ENCODE measurements around the gene GPER1.

The GPER1 gene

DNA sequence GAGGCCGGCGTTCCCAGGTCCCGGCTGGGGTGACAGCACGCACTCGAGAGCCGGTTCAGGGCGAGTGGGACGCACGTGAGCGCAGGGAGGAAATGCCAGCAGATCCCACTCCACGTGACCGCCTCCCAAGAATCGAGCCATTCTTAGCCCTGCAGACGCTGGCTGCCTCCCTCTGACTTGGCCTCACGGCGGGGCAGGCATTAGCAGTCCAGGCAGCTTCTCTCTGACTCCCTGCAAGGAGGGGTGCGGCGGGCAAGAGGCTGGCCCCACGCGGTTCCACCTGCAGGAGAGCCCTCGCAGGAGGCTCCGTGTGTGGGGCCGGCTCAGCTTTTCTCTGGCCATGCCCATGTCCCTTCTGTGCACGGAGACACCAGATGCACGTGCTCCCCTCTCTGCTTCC lies 33.5 kb upstream of the GPER1 start:
- DNase-seq, result no peak

DNA sequence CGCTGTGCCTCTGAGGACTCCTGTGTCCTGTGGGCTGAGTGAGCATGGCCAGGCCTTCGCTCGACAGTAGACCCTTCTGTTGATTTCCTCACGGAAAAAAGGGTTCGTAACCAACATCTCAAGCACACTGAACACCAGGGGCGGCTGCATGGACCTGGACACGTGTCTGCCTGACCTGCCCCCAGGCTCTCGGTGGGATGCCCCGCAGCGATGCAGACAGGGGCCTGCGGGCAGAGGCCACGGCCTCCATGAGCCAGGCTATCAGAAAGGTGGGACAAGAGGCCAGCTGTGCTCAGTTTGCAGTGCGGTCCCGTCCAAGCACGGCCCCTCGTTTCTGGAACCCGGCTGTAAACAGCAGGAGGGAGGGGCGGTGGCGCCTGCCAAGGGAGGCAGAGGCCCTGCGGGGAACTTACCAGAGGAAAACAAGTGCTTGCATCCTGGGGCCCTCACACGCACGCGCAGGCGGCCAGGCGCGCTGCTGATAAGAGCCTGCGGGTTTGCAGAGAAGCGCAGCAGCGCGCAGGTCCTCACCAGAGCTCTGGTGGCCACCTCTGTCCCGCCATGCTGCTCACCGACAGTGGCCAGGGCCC lies 33.0 kb upstream of the GPER1 start:
- DNase-seq, result peak in 3 of 5 donors; percentile 30 to 56 (median 37)

DNA sequence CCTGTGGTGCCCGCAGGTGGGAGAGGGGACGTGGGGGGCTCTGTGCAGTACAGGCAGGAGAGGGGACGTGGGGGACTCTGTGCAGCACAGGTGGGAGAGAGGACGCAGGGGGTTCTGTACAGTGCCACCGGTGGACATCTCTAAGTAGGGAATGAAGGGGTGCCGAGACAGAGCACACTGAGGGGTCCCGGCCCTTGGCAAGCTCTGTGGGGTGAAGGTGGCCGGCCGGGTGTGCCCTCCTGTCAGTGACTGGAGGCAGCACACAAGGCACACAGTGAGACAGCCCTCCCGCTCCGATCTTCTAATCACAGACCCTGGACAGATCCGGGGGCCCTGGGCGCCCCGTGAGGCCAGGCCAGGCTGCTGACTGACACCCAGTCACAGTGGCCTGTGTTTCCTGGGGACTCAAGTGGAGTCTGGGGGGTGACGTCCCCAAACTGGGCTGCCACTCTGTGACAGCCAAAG lies 32.4 kb upstream of the GPER1 start:
- no peak for DNase-seq

DNA sequence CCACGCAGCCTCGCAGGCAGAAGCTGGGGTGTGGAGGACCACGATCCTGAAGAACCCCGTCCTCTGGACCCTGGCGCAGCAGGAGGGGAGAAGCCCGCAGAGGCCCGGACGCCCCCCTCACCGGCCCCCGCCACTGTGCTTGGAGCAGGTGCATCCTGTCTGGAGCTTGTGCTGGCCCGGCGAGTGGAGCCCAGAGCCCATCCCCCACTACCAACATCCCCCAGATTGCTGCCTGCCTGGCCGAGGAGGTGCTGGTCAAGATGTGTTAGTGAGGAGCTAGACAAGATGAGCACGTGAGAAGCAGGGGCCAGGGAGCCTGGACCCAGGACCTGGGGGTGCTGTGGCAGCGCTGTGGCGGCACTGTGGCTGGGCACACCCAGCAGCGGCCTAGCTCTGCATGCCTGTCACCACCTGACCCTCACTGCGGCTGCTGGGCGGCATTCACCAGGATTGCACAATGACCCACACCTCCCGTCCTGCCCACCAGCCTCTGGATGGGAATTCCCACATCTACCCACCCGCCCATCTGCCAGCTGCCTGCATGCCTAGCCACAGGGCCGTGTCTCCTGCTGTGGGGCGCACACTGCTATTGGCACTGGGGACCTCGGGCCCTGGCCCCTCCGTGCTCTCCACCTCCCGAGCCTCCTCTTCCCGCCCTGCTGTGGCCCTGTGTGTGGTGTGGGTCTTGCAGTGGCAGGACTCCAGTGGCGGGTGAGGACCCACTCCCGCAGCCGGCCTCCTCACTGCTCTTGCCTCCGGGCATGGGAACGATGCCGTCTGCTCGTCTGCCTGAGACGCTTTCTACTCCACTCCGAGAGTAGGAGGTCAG lies 31.7 kb upstream of the GPER1 start:
- DNase-seq, result no peak

DNA sequence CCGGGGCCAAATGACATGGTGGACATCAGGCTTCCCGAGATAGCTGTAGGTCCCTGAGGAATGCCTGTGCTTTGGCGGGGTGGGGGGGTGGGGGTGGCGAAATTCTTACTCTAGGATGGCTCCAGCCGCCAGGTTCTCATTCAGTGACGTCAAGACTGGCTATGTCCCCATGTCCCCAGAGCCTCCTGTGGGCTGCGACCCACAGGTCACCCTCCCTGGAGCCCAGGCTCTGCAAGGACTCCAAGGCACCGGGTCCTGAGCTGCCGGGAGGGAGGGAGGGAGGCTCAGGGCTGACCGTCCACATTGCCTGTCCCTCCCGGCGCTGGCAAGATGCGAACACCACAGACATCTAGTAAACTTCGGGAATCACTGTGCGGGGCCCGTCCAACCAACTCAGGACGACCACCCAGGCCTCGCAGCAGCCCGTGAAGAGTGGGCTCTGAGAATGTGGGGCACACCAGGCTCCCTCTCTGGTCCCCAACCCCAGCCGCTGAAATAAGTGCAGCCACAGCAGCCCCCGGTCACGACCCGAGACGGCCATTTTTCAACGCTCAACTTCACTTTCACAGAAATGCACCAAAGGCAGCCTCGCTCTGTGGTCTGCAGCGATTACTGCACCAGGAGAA lies 31.0 kb upstream of the GPER1 start:
- DNase-seq, result no peak

DNA sequence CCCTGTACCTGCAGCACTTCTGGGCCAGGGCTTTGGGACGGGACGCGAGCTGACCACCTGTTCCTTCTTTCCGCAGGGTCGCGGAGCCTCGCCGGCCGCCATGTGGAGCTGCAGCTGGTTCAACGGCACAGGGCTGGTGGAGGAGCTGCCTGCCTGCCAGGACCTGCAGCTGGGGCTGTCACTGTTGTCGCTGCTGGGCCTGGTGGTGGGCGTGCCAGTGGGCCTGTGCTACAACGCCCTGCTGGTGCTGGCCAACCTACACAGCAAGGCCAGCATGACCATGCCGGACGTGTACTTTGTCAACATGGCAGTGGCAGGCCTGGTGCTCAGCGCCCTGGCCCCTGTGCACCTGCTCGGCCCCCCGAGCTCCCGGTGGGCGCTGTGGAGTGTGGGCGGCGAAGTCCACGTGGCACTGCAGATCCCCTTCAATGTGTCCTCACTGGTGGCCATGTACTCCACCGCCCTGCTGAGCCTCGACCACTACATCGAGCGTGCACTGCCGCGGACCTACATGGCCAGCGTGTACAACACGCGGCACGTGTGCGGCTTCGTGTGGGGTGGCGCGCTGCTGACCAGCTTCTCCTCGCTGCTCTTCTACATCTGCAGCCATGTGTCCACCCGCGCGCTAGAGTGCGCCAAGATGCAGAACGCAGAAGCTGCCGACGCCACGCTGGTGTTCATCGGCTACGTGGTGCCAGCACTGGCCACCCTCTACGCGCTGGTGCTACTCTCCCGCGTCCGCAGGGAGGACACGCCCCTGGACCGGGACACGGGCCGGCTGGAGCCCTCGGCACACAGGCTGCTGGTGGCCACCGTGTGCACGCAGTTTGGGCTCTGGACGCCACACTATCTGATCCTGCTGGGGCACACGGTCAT lies 30.3 kb upstream of the GPER1 start:
- DNase-seq, result no peak

DNA sequence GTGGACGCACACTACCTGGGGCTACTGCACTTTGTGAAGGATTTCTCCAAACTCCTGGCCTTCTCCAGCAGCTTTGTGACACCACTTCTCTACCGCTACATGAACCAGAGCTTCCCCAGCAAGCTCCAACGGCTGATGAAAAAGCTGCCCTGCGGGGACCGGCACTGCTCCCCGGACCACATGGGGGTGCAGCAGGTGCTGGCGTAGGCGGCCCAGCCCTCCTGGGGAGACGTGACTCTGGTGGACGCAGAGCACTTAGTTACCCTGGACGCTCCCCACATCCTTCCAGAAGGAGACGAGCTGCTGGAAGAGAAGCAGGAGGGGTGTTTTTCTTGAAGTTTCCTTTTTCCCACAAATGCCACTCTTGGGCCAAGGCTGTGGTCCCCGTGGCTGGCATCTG lies 29.6 kb upstream of the GPER1 start:
- no peak for DNase-seq

DNA sequence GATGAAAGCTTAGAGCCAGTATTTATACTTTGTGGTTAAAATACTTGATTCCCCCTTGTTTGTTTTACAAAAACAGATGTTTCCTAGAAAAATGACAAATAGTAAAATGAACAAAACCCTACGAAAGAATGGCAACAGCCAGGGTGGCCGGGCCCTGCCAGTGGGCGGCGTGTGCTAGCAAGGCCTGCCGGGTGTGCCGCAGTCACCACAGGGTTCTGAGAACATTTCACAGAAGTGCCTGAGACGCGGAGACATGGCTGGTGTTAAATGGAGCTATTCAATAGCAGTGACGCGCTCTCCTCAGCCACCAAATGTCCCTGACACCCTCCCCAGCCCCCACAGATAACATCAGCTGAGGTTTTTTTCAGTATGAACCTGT lies 29.1 kb upstream of the GPER1 start:
- peak in 1 of 5 donors; percentile 14 for DNase-seq

DNA sequence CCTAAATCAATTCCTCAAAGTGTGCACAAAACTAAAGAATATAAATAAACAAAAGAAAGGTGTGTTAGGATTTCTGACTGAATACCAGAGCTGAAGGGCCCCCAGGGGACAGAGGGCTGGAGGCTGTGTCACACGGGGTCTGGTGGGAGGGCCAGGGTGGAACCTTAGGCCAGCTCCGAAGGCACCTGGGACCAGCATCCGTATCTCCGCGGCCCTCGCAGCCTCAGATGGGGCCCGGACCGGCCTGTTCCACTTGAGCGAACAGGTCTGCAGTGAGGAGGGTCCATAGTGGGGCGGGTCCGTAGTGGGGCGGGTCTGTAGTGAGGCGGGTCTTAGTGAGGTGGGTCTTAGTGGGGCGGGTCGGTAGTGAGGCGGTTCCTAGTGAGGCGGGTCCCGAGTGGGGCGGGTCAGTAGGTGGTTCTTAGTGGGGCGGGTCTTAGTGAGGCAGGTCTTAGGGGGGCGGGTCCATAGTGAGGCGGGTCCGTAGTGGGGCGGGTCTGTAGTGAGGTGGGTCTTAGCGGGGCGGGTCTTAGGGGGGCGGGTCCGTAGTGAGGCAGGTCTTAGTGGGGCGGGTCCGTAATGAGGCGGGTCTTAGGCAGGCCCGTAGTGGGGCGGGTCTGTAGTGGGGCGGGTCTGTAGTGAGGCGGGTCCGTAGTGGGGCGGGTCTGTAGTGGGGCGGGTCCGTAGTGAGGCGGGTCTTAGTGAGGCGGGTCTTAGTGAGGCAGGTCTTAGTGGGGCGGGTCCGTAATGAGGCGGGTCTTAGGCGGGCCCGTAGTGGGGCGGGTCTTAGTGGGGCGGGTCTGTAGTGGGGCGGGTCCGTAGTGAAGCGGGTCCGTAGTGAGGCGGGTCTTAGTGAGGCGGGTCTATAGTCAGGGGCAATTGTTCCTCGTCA lies 28.5 kb upstream of the GPER1 start:
- no peak for DNase-seq

DNA sequence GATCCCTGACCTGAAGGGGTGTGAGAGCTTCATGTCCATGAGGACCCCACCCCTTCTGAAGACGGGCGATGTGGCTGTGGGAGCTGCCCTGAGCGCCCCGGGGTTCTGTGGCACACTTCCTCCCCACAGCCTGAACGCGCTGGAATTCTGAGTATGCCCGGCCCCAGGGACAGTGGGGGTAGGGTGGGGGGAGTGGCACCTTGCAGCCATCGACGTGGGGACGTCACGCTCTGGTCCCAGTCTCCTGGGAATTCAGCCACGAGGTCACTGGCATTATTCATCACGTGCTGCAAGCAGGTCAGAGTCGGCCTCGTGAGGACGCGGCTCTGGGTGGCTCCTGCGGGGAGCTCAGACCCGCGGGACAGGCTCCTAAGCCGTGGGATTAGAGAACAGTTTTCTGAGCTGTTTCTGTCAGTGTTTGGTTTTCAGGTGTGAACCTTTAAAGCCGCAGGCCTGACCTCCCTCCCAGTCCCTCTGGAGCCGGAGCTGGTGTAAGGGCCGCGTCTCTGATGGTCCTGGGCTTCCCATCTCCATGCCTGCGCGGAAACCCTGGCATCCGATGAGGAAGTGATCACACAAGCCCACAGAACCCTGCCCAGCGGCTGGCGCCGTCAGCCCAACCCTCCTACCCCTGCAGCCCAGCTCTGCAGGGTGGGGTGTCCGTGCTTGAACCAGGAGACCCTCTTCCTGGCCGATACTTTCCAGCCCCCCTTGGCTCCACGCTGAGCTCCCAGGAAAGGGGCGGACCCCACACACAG lies 27.4 kb upstream of the GPER1 start:
- DNase-seq, result no peak

DNA sequence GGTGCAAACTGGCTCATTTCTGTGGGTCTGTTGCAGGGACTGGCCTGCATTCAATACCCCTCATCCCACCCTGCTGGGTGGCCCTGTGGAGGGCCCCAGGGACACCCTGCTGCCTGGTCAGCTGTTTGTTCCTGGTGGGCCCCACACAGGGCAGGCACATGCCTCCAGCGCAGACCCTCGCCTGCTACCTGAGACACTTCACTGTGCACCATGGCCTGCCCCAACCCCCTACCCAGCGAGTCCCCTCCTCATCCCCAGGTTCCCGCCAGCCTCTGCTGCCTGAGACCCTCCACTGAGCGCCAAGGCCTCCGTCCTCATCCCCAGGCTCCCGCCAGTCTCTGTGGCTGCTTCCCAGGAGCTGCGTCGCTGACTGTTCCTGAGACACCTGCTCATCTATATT lies 26.7 kb upstream of the GPER1 start:
- DNase-seq, result no peak

DNA sequence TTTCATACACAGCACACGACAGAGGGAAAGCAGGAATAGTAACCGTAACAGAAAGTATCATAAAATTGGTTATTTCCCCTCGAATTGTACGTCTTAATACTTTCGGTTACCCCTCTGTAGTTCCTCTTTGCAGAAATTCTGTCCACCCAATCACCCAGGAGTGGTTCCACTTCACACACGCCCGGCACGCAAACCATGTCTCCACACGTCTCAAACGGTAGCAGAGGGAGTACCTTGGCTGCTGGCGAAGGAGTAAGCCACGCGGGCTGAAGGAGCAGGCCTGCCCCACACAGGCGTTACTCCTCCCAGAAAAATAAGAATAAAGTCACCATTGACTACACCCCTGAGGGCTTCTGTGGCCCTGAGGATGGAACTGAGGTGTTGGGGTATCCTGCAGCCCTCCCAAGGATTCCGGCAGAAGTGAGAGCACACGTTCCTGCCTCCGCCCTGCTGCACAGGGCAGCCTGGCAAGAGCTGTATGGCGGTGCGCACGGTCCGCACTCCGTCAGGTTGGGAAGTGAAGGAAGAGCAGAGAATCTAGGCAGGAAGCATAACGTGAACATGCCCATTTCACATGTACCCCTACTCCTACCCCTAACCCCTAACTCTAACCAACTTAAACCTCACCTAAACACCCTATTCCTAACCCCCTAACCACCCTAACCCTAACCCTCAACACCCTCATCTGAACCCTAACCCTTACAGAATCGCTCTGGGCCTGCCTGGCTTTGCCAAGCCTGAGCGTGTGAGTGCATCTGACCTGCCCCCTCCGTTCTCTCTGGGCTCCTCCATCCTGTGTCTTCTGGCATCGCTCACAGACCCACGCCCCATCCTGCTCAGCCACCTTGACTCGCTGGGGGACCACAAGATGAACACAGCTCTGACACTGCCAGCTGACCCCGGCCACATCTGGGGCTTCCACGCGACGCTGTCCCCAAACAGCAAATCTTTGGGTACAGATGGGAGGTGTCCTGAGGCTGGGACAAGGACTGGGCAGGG lies 25.3 kb upstream of the GPER1 start:
- DNase-seq, result no peak

DNA sequence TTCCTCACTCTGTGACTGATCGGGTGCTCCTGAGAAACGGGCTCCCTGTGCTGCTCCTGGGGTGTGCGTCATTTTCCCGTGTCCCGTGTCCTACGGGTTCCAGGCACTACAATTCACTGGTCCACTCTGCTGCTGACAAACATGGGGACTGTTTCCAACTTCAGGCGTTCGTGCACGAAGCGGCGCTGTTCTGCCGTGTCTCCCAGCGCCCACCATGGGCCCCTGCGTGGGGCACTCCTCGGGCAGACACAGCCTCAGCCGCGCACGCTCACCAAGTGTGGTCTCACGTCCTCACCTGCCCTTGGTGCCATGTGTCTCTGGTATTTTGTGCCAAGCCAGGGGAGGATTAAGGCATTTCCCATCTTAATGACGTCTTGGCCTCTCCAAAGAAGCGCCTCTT lies 24.6 kb upstream of the GPER1 start:
- no peak for DNase-seq

DNA sequence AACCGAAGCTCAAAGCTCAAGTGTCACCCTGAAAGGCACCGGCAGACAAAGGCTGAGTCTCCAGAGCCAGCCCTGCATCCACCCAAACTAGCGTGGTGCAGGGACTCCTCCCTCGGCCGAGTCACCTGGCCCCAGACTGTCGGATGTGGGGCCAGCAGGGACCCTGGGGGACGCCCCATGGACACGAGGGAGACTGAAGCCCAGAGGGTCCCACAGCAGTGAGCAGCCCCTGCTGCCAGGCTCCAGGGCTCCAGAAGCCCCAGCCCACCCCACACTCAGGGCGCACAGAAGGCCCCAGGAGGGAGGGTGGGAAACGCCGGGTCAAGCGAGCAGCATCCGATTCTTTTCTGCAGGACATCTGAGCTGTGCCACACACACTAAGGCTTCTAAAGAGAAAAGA lies 23.3 kb upstream of the GPER1 start:
- no peak for DNase-seq

DNA sequence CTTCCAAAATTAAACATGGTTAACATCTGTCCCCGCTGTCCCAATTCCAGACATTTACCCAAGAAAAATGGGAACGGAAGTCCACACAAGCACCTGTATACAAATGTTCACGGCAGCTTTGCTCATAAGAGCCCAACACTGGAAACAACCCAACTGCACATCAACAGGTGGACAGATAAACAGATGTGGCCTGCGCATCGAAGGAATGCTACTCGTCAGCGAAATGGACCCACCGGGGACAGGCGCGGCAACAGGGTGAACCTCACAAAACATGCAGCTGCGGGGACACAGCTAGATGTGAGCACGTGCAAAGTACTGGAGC lies 22.7 kb upstream of the GPER1 start:
- DNase-seq, result no peak

DNA sequence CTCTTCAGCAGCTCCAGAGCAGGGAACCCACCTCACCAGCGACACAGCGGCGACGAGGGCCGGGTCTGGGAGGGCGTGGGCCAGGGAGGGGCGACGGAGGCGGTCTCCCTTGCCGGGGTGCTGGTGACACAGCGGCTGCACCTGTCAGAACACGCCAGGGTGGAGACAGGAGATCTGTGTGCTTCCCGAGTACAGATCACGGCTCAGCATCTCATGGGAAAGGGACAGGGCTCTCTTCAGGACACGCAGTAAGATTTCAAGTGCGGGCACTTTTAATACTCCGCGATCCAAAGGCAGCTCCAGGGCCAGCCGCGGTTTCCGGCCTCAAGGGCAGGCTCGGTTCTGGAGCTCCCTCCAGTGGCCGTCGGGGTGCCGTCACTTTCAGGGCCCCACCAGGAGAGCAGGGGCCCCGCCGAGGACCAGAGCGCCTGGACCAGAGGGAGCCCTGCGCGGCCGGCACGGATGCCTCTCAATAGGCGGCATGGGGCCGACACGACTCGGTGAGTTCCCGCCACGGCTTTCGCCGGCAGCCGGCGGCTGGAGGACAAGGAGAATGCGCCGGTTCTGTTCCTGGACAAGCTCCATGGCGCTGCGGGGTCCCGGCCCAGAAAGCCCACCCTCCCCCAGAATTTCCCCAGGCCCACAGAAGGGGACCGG lies 22.2 kb upstream of the GPER1 start:
- peak; percentile 67 to 79 (median 75) for DNase-seq

DNA sequence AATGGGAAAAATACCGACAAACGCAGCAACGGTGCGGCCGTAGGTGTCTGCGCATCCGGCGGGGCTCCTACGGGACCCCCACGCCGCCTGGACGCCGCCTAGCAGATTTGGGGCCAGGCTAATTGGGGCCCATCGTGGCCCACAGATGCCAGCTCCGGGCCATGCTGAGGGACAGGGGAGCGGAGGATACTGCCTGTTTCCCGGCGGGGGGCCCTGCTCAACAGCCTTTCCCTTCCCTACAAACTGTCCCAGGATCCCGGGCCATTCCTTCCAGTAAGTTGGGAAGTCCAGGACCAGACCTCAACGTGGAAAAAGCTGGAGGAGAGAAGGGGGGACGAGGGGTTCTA lies 21.7 kb upstream of the GPER1 start:
- DNase-seq, result no peak

DNA sequence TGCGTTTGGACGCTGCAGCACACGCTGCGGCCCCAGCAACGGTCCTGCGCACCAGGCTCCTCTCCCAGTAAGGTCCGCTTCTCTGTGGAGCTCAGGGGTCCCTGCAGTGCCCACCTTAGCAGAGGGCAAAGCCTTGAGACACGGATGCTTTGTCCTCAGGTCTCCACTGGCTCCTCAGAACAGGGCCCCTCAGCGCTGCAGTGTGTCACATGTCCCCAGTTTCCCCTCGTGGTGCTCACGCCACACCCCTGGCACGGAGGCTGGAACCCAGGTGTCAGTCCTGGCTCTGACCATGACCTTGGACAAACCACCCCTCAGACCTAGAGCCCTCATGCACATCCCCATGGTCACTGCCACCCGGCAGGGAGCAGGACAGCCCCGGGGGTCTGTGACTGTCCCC lies 19.9 kb upstream of the GPER1 start:
- no peak for DNase-seq

DNA sequence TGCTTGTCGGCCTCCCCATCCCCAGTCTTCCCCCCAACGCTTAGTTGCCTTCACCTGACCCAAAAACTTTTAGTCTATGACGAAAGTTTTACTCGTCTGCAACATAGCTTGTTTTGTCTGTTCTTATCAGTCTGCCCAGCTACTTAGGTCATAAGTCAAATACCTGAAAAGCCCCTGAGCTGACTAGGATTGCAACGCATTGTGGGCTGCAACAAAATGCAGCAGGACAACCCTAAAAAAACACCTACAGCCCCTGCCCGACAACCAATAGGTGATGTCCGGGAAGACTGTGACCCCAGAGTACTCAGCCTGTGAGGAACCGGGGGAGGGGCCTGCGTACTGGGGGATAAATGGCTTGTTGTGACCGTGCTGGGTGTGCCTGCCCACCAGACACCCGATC lies 19.3 kb upstream of the GPER1 start:
- no peak for DNase-seq

DNA sequence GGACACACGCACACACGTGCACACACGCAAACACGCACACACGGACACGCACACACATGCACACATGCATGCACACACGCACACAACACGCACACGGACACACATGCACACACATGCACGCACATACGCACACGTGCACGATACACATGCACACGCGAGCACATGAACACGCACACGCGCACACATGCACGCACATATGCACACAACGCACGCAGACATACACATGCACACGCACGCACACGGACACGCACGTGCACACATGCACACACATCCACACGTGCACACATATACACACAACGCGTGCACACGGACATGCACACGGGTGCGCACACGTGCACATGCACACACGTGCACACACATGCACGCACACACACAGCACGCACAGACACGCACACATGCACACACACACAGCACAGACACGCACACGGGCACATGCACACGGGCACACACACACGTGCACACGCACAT lies 17.3 kb upstream of the GPER1 start:
- no peak for DNase-seq
